GM19023 (cell line): ENCODE measurements around the gene LRP1.

Source experiments
- ATAC-seq: cut with Tn5 transposase; IDR thresholded peaks from one replicate; pipeline ENCODE4 v1.9.1; 2021; ENCODE audit warnings: mild to moderate bottlenecking, moderate library complexity; ENCODE audit not compliant: unreplicated experiment

LRP1 gene

GRCh38 chr12:57093415-57094207 is 34.7 kb upstream of the LRP1 start:
- no peak for ATAC-seq

GRCh38 chr12:57094208-57095160 is 33.8 kb upstream of the LRP1 start:
- ATAC-seq, result no peak

GRCh38 chr12:57095440-57095839 is 32.8 kb upstream of the LRP1 start:
- ATAC-seq, result no peak

- ATAC-seq, result no peak
Observed at GRCh38 chr12:57096099-57096572, 32.1 kb upstream of the LRP1 start.

GRCh38 chr12:57096748-57097553 is 31.3 kb upstream of the LRP1 start:
- no peak for ATAC-seq

GRCh38 chr12:57097554-57097835 is 30.8 kb upstream of the LRP1 start:
- no peak for ATAC-seq

GRCh38 chr12:57098546-57098945 is 29.7 kb upstream of the LRP1 start:
- no peak for ATAC-seq

- no peak for ATAC-seq
Observed at GRCh38 chr12:57099047-57099714, 29.1 kb upstream of the LRP1 start.

- ATAC-seq, result no peak
Observed at GRCh38 chr12:57099766-57100165, 28.5 kb upstream of the LRP1 start.

- no peak for ATAC-seq
Observed at GRCh38 chr12:57101892-57102695, 26.2 kb upstream of the LRP1 start.

- no peak for ATAC-seq
Observed at GRCh38 chr12:57103856-57104255, 24.4 kb upstream of the LRP1 start.

- ATAC-seq, result no peak
Observed at GRCh38 chr12:57104292-57104910, 23.9 kb upstream of the LRP1 start.

- no peak for ATAC-seq
Observed at GRCh38 chr12:57105011-57105753, 23.1 kb upstream of the LRP1 start.

DNA sequence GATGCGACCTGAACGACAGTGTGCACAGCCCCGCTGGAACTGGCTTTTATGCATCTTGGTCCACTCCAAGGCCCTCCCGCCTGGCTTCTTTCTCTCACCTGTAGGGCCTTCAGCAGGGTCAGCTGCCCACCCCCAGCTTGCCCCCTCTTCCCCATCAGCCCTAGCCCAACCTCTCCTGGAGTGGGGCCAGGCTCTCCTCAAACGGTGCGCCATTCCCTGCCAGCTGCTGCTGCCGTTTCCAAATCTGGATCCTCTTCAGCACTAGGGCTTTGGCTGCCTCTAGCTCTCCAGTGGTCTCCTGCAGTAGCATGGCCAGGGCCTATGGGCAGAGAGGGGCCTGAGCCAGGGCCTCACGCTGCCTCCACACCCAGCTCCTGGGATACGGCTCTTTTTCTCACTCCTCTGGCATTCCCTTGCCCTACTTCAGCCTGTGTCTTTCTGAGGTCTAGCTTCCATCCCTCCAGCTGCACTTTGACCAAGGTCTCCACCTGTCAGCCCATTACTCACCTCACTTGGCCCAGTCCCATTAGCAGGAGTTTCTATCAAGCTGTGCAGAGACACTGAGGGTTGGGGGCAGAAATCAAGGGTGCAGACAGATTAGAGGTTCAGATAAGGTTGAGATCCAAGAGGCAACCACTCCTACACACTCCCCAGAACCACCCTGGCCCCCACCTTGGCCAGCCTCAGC is 22.1 kb upstream of the LRP1 start:
- no peak for ATAC-seq

DNA sequence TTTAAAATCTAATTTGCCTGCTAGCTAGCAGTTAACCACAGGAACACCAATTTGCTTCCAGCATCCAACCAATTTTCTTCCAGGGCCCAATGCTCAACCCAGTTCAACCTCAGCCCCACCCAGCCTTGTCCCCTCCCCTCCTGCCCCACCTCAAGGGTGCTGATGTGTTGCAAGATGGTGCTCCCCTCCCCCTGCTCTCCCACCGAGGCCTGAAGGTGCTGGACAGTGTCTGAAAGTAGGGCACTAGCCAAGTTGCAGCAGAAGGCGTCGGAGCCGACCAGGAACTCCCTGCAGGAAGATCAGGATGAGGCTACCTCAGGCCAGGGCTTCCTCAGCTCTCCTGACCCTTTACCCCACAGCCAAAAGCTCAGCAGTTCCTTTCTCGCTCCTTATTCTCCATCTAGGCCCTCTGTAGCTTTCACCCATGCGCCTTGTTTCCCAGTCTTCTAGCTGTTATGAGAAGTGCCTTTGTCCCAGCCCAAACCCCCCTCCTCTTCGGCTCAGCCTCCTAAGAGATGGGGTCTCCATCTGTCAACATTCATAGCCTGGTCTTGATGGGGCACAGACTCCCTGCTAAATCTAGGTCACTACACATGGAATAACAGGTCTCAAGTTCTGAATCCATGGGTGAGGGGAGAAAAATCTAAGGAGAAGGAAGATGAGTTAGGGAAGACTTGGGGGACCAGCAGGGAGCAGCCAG is 20.7 kb upstream of the LRP1 start:
- no peak for ATAC-seq

DNA sequence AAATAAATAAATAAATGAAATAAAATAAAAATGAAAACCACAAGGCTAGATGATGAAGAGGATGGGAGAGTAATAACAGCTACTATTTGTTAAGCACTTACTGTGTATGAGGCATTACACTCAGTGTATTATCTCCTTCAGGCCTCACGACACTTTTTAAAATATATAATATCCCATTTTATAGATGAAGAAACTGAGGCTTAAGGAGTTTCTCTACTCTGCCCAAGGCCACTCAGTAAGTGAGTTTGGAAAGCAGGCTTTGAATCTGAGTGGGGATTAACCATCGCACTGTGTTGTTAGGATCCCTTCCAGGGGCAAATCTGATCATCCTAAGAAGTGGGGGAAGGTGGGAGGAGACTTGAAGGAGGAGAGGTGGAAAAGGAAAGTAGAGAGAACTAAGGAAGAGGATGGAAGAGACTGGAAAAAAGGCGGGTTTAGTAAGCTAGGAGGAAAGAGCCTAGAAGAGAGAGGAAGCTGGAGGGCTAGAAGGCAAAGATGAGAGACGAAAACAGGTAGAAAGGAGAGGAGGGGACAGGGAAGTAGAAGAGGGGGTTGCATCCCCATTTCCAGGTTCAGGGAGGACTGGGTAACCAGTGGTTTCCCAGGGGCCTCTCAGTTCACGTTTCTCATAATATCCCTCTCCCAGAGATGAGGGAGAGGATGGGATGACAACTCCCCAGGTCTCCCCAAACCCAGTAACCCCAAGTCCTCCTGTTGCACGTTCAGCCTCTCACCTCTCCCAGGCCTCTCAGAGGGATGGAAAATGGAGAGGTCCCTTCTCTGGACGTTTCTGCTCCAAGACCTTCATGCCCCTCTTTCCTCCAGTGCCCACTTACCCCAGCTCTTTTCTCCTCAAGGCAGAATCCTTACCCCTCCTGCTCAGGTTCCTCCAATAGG is 18.8 kb upstream of the LRP1 start:
- no peak for ATAC-seq
